Kasumi-1 (cell line): Measurements from ENCODE around the gene MAPKBP1.

Experiments used
- DNase-seq, 2 experiments: peaks; one replicate each; lab custom pipeline; 2025; lab: John Stamatoyannopoulos, UW

The MAPKBP1 gene

DNA sequence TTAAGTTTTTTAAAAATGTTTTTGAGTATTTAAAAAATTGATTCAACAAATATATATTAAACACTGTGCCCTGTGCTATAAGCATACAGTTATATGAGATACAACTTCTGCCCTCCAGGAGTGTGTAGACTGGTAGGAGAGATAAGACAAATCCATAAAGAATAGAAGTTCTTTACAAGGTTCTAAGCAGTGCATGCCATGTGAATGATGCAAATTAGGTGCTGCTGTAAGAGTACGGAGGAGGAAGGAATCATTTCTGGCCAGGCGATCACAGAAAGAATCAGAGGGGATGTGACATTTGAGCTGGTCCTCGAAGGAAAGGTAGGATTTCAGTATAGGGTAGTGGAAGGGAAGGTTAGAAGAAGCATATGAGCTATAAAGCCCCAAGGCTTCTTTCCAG lies 14.0 kb downstream of the MAPKBP1 start:
- DNase-seq: no peak

DNA sequence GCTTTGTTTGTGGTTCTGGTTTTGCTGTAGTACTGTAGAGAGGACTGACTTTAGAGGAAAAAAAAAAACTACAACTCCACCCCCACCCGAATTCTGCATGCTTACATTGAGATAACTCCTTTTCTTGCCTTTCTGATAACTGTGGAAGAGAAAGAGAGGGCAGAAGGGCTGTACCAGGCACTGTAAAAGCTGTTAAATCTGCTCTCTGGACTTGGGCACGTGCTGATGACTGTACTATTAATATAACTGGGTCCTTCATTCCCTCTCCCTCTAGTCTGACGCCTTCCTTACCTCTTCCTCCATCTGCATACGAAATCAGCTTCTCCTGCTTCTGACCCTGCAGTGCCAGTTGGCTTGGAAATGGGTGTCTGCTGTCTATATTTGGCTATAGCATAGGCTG lies 15.0 kb downstream of the MAPKBP1 start:
- no peak for DNase-seq

DNA sequence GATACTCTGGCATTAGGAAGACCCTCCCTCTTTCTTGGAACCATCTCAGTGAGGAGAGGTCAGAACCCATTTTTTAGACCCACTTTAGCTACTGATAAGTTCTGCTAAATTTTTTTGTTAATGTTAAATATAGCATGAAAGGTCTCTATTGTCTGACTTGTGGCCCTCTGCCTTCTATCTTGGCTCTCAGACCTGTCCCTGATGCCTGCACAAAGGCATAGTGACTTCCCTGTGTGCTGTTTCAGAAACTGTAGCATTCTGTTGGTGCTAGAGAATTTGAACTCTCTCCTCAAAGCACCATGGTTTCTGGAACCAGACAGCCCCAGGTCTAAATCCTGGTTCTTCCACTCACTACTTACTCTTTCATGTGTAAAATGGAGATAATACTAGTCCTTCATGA lies 15.4 kb downstream of the MAPKBP1 start:
- DNase-seq: no peak

DNA sequence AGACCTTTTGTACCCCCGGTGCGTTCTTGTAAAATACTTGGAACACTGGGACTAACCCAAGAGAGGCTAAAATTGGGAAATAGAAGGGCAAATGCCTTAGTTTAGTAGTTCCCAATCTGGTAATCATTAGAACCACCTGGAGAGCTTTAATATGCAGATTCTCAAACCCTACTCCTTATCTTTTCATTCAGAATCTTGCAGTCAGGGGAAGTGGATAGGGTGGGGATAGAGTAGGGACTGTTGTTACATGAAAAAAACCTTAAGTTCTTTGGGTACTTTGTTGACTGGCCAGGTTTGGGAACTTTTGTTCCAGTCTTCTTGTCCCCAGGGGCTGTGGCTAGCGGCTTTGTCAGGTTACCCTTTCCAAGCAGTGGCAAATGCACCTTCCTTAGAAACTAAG lies 15.9 kb downstream of the MAPKBP1 start:
- no peak for DNase-seq

DNA sequence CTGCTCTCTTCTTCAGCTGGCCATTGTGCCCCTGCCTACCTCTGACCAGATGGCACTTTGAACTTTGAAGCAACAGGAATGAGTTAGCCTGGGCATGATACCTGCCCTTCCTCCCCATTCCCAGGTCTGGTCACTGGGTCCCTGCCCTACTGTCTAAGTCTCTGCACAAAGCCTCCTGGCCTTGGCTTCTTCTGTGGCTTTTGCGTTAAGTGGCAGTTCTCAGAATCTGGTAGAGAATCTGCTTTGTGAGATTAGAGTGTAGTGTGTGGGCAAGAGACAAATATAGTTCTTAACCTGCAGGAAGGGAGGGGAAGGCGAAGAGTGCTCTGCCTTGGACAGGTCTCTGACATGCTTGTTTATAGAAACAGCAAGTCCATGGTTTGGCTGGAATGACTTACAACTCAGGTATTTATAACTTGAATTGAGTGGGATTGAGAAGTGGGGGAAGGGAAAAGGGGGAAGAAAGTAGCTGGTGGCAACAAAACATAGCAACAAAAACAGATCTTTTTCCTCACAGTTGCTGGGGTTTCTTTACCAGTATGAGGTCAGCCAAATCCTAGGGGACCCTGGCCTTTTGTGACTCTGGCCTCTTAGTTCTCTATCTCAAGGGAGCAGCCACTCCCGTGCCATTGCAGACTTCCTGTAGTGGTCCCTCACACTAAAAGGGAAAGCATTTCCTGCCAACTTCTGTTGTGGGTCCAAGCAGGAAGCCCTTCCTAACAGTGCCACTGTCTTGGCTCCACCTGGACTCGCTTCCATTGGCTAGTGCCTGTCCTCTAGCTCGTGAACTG lies 16.7 kb downstream of the MAPKBP1 start:
- DNase-seq: no peak

DNA sequence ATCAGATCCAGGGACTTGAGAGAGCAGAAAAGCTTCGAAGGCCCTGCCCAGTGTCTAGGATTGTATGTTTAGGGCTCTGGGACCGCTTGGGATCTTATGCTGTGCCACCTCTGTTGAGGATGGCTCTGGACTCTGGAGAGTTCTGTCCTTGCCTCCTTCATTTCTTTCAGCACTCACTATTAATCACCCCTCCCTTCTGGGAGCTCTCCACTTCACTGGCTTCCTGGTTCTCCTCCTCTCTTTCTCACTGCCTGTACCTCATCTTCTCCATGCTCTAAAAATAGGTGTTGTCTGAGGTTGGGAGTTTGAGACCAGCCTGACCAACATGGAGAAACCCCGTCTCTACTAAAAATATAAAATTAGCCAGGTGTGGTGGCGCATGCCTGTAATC lies 17.3 kb downstream of the MAPKBP1 start:
- DNase-seq: no peak

DNA sequence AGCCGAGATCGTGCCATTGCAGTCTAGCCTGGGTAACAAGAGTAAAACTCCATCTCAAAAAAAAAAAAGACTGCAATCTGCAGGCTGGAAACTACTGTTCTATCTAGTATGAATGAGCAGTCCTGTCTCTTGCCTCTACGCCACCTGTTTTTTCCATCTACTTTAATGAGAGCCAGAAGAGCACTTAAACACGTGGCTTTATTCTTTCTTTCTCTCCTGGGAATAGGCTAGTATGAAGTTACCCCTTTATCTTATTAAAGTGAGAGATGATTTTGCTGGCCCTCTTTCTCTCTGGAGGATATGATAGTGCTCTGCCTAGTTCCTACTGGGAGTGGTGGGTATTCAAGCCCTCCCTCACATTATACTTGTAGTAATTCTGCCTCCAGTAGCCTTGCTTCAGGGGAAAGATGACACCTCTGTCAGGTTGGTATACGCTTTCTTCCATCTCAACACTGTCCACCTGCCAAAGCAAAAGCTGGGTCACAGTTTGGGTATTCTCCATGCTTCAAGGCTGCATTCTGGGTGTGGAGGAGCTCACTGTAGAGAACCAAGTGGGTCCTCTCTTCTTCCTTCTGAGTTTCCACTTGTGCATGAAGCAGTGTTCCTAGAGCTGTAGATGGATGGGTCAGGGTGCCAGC lies 17.8 kb downstream of the MAPKBP1 start:
- DNase-seq: no peak

DNA sequence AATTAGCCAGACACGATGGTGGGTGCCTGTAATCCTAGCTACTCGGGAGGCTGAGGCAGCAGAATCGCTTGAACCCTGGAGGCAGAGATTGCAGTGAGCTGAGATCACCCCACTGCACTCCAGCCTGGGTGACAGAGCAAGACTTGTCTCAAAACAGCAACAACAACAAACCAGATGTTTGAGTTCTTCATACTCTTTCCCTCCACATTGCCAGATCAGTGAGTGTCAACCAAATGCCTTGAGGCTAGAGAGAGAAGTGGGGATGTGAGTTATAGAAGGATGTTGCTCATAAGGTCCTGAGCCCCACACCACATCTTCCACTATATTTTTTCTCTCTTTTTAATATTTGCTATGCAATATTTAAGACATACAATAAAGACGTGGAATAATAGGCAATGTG lies 19.8 kb downstream of the MAPKBP1 start:
- no peak for DNase-seq

DNA sequence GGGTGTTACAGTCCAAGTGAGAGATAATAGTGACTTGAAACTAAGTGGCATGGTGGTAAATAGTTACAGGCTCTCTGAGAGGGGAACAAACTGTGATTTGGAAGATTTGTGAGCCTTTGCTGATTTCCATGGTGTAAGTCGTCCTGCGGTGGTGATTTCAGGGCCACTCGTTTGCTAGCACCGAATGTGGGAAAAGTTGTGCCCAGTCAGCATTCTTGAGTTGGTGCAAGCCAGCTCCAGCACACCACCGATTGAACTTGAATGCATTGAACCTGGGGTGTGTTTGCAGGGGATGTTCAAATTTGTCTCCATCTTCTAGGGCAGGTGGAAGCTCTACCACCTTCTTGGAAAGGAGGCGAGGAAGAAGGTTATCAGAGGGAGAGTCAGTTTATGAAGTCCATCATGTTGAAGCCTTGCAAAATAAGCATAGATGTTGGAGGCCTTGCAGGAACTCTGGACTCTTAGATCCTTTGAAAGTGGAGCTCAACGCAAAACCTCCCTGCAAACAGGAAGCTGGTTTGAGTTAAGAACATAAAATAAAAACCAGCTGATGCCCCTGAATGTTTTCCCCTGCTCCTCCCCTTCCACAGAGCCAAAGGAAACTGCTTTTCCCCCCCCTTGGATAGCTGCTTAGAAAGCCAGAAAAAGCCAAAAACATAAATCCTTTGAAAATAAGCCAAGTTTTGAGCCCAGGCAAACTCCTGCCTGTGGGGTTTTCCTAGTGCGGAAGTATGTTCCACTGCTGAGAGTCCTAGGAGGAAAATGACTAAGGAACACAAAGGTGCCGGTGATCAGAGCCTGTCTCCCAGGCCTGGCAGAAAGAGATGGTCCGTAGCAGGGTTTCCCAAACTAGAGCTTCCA lies 21.9 kb downstream of the MAPKBP1 start:
- DNase-seq: no peak

DNA sequence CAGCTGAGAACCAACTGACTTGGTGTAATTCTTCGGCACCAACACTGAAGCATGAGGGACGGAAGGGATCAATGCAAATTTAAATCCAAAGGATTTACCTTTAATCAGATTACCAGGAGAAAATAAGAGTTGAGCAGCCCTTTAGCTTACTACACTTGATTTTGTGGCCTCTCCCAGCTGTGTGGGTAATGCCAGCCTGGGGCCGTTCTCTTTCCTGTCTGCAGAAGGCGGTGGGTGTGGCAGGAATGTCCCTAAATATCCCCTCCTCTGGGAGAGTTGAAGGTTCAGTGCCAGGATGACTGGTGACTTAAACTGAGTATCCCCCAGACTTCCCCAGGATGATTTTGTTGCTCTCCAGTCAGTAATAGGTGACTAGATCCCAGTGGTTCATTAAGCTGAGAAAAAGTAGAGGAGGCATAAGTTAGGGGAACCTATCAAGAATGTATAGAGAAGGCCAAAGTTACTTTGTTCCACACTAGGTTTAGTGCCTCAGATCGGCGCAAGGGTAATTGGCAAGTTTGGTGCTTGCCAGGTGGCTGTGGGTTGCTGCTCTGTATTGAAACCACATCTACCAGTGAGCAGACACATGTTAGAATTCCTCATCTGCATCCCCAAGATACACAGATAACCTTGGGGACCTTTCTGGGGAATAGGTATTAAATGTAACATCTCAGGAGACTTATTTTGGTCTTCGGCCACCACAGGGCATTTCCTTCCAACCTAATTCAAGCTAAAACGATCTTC lies 23.1 kb downstream of the MAPKBP1 start:
- no peak for DNase-seq

DNA sequence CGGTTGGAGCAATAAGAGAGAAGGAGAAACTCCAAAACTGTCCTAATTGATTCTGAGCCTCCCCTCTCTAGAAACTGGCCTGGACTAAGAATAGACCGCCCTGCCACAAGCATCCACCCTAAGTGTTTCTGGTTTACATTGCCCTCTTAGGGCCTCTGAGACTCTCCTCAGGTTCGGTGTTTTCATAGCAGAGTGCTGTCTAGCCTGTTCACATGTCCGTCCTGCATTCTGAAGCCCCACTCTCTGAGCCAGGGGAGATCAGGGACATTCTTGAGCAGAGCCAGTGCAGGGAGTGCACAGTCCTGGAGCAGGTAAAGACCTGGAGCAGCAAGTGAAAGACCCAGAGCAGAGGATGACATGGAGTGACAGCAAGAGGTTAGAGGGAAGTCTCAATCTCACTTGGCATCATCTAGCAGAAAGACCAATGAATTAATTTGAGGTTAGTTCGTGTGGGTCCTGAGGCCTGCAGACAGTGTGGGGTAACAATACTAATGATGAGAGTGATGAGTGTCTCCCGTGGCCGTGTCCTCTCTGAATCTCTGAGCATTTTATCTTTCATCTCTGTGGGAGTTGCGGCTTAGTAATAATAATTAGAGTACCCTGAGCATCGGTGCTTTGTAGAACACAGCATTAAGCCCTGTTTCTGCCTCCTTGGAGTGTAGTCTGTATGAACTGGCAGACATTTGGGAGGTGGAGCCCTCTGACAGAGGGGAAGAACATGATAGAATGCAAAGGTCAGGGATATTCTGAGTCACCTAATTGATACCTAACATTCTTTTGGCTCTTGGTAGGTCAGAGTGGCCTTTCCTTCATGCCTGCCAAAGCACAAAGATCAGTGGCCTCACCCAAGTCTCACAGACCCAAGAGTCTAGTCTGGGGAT lies 24.6 kb downstream of the MAPKBP1 start:
- no peak for DNase-seq

DNA sequence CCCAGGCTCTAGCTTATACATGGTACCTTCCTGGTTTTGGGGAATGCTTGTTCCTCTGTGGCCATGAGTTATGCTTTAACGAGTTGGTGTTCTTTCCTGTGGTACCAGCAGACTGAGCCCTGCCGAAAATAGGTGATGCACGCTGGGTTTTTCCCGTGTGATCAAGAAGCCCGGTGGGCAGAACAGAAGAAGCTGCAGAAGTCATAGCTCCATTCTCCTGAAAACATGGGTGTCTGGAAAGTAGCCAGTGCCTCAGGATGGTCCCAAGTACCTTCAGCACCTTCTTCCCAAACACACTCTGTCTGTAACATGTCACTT lies 25.2 kb downstream of the MAPKBP1 start:
- no peak for DNase-seq

DNA sequence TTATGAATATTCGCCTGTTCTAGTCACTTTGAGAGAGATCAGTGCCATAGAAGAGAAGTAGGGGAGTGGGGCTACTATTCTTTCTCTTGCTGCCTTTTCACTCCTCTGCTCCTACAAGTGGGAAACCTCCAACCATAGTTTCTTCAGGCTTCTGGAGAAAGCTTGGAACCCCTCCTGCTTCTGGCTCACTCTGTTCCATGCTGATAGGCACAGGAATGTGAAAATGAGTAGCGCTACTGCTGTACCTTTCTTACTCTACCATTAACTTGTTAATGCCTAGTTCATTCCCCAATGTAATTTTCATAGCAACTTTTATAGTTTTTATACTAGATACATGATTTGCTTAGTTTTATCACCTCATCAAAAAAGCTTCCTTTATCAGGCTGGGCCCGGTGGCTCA lies 26.9 kb downstream of the MAPKBP1 start:
- no peak for DNase-seq

DNA sequence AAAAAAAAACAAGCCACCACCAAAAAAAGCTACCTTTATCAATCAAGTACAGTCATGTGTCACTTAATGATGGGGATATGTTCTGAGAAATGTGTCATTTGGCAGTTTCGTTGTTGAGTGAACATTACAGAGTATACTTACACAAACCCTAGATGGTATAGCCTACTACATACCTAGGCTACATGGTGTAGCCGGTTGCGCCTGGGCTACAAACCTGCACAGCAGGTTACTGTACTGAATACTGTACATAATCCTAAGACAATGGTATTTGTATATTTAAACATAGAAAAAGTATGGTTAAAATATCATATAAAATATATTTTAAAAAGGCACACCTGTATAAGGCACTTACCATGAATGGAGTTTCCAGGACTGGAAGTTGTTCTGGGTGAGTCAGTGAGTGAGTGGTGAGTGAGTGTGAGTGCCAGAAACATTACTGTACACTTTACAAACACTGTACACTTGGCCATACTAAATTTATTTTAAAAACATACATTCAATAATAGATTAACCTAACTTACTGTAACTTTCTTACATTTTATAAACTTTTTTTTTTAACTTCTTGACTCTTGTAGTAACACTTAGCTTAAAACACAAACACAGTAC lies 27.7 kb downstream of the MAPKBP1 start:
- DNase-seq: no peak

DNA sequence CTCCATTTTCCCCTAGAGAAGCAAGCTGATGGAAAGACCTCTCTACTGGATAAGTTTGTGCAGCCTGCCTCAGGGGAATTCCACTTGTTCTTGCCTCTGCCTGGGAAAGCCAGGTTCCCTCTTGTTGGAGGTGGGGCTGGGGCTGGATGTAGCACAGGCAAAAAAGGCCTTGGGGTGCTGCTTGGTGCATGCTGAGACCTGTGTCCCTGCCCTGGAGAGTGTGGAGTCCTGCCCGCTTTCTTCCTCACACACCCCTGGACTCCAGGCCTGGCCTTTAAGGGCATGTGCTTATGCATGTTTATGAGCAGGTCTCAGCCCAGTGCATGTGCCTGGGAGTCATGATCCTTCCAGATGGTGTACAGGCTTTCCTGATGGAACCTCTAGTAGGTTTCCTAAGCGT lies 30.1 kb downstream of the MAPKBP1 start:
- DNase-seq: no peak

DNA sequence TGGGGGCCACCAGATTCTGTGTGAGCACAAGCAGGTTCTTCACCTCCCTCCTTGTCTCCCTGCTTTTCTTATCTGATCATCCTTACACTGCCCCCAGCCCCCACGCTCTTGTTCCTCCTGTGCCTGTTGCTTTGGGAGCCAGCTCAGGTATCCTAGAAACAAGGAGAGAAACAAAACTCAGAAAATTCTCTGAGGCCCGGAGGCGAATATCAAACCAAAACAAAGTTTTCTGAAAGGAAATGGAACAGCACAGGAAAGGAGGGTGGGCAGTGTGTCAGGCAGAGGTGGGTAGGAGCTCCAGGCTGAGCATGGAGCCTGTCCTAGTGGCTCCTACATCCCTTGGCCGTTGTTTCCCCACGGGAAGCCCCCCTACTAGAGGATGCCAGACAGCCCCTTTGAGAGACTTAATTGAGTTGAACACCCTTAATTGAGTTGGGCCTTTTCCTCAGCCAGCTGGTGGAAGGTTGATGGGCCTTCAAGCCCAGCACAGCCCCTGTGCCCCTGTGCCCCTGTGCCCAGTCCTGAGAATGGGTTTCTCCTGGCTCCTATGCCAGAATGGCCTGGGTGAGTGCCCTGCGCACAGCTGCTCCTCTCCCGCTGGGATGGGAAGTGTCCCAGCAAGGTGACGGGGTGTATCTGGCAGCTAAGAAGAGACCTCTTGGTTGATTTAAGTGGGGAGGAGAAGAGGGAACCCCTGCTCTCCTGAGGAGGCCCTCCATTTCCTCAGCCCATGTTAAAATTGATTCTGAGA lies 30.8 kb downstream of the MAPKBP1 start:
- DNase-seq: no peak

DNA sequence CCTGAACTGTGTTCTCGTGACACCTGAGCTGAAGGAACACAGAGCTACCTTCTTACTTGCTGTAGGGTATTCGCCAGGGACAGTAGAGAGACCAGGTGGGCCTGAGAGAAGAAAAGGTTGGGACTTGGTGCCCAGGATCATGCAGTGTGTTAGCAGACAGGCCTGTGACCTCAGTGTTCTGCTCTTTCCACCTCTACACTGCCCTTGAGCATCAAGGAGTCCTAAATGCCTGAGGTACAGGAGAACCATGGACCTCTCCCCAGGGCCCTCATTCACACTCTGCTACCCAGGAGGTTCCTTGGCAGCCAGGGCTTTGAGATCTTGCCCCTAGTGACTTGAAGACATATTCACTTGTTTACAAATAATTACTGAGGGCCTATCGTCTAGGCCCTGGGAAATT lies 31.4 kb downstream of the MAPKBP1 start:
- DNase-seq: no peak

DNA sequence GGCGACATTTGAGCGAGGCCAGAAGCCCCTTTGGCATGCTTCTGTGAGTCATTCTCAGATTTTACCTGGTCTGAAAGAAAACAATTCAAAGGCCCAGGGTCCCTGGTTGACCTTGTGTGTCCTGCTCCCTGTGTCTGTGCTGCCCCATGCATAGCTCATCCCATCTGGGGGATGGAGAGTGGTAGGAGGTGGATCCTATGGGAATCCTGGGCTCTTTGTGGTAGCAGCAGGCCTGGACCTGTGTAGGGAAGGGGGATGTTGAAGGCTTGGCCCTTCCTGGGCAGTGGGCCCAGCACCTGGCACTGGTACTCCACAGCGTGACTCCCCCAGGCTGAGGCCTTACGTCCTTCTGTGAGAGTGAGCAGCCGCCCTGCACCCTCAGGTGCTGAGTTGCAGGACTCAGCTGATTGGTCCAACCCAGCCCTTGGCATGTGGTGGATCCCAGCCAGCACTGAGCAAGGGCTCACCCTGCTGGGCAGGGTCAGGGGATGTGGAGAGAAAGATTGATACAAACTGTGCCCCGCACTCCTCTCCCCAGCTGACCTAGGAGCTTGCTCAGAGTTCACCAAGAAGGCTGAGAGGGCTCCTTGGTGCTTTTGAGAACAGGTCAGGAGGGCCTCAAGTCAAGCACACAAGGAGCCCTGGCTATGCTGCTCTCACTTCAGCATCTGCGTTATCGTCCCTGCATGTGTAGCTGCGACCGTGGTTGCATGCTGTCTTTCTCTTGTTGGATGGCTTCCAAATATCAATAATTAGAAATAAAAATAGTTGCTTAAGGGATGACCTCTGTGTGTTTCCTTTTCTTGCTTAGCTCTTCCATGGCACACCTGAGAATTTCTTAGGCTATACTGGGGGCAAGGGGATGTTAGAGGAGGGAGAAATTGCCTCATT lies 32.3 kb downstream of the MAPKBP1 start:
- no peak for DNase-seq

DNA sequence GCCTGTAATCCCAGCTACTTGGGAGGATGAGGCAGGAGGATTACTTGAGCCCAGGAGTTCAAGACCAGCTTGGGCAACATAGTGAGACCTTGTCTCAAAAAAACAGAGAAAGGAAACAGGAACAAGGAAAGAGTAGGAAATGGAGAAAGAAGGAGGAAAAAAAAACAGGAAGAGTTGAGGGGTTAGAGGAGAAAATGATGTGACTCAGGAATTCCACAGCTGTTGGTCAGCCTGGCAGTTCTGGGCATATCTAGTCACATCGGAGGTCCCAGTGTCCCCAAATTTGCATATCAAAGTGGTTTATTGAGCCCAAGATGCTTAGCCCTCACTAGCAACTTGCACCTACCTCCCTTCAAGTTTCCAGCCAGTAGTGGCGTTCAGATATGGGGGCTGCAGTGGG lies 34.8 kb downstream of the MAPKBP1 start:
- DNase-seq: no peak
